CD4-positive, alpha-beta T cell treated with Interleukin-15 for 4 hours (primary cell): ENCODE data around the gene RNASEH2B.

Experiments
- DNase-seq: peaks from one replicate; pipeline ENCODE4 v3.0.0-alpha.2; 2020; ENCODE audit warnings: low spot score

RNASEH2B gene

GRCh38 chr13:50998326-50998725 lies 88.7 kb downstream of the RNASEH2B start:
- no peak for DNase-seq

DNA sequence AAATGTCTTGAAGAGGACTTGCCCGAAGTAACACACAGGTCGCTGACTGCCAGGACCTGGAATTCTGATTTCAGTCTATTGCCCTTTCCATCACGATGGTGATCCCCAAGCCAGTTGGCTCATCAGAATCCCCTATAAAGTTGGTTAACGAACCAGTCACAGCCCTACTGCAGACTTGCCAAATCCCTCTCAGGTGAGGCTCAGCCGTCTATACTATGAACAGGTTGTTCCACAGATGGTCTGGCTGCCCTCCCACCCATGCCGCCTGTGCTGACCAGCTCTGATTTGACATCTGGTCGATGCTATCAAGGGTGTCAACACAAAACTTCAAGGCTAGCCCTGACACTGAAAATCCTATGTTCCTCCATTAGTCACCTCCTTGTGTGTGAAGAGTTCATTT lies 90.0 kb downstream of the RNASEH2B start:
- DNase-seq: no peak

GRCh38 chr13:51000061-51000460 lies 90.5 kb downstream of the RNASEH2B start:
- no peak for DNase-seq

DNA sequence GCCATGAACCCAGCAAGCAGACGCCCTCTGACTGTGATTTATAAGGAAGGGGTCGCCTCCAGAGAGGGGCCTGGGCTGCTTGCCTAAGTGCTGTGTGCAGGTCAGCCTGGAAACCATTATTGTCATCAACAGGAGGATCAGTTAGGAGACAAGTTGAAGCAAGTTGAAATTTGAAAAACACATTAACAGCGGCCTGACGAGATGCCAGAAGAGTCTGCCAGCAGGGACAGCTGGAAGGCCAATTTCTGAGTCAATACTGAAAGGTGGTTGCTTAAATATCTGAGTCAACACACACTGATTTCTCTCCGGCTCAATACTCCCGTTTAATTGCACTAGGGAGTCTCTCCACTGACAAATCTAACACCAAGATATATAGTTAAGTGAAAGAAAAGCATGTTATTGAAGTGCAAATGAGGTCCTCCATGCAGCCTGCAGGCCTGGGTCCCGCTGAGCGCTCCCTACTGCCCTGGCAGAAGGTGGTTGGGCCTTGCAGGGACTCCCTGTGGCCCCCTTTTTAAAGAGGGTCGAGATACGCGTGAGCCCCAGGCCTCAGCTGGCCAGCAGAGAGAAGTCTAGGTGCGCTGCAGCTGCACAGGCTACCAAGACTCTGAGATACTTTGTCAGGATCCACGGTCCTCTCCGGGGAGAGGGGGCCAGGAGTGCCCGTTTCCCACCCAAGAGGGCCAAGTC lies 91.1 kb downstream of the RNASEH2B start:
- DNase-seq: no peak

- no peak for DNase-seq
Observed at GRCh38 chr13:51001335-51001734, 91.7 kb downstream of the RNASEH2B start.

DNA sequence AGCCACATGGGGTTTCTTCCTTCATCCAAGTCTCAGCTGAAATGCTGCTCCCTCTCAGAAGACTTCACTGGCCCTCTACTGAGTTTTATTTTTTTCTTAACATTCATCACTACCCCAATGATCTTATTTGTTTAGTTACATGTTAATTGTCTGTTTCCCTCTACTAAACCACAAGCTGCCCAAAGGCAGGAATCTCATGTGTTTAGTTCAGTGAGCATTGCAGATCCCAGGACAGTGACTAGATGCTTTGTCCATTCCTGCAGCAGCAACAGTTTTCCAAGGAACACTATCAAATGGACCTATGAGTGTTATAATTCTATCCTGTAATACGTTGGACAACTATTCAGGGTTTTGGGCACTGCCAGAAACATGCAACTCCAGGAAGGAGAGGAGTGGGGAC lies 93.1 kb downstream of the RNASEH2B start:
- no peak for DNase-seq

GRCh38 chr13:51003642-51004041 lies 94.1 kb downstream of the RNASEH2B start:
- no peak for DNase-seq

DNA sequence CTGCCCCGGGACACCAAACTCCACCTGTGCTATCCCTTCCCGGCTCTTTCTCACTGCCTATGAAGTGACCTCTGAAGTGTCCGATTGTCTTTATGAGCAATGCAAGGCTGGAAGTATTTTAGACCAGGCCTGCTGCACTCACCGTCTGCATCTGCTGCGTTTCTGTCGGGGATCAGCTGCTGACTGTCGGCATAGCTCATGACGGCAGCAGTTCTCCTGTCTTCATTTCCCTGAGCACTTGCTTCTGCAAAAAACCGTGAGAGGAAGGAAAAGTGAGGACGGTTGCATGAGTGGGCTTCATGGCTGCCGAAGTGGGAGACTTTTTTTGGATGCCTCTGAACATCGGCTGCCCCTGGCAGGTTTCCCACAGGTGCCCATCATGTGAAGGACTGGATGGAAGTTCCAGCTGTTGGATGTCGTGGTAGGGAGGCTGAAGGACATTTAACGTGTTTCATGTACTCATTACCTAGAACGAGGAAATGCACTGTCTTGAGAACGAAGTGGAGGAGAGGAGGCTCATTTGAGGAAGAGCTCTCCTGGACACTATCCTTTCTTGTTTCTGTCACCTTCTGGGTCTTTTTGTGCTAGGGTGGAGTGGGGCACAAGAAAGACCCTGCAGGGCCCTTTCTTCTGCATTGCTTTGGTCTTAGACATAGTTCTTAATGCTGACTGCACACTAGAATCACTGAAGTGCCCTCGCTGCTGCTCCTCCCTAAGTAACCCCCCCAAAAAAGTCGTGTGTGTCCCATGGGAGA lies 94.7 kb downstream of the RNASEH2B start:
- no peak for DNase-seq

- DNase-seq: no peak
Observed at GRCh38 chr13:51004918-51005460, 95.4 kb downstream of the RNASEH2B start.

GRCh38 chr13:51005566-51005965 lies 96.0 kb downstream of the RNASEH2B start:
- no peak for DNase-seq
